Caki2 (cell line): ENCODE measurements around the gene CENPI. TPM values are rescaled to one million over a fixed set of nuclear protein-coding genes. Genes with fewer than 3 reads are reported as not detected.
"Not testable (repeated sequence)": the region's sequence is repeated elsewhere in the genome, so short reads cannot be mapped to it uniquely, and the experiment has no call there.

ENCODE experiments used
- DNase-seq: peaks from one replicate; pipeline ENCODE4 v3.0.0-alpha.2; 2015; ENCODE audit warnings: low read depth
- in situ Hi-C: cut with HindIII; loops from 2 replicates; pipeline ENCODE4 v1.10.0; 2016; ENCODE audit warnings: low sequenced_read_pairs, low pct_unique_long_range_greater_than_20kb, mixed read lengths
- total RNA-seq: library from RNA; depleted of rRNA; stranded (reverse); fragments of >200 nt; shearing (Covaris generic); gene quantifications from 2 replicates; pipeline ENCODE4 v1.2.3, GENCODE V29; 2014; ENCODE audit warnings: low replicate concordance; rRNA removed

The CENPI gene
- total RNA-seq = 22.3 and 22.5 TPM in 2 replicates

GRCh38 chrX:101097546-101098453, at the start of gene CENPI:
Gene CENPI, plus strand, starts transcription at chrX:101098204. Its CDS starts 2,867 bp downstream, at chrX:101101071.
- peak; percentile 93 for DNase-seq
- in situ Hi-C loops = no loop called here

GRCh38 chrX:101051153-101051548, 46.9 kb upstream of the CENPI start:
- in situ Hi-C loops = no loop called here
- DNase-seq = no peak

- in situ Hi-C loops = no loop called here
- DNase-seq = peak; percentile 82
These were observed 46.3 kb upstream of the CENPI start, which contains the start of gene TRMT2B for GRCh38 chrX:101051549-101052302. Gene TRMT2B, minus strand, starts transcription at chrX:101052111. Its CDS starts 9,822 bp downstream, at chrX:101042289.

- in situ Hi-C loops, DNase-seq: not testable (repeated sequence)
These were observed 41.5 kb upstream of the CENPI start for GRCh38 chrX:101056551-101056950.

GRCh38 chrX:101057093-101057714, 40.8 kb upstream of the CENPI start:
- in situ Hi-C loops = no loop called here
- DNase-seq = no peak

GRCh38 chrX:101062176-101062575, 35.8 kb upstream of the CENPI start:
- no peak for DNase-seq
- in situ Hi-C loops = no loop called here

- no peak for DNase-seq
- in situ Hi-C loops = no loop called here
These were observed 26.4 kb upstream of the CENPI start for GRCh38 chrX:101071582-101071981.

GRCh38 chrX:101078716-101079598, 19.0 kb upstream of the CENPI start, which contains the start of gene TMEM35A:
Gene TMEM35A, plus strand, starts transcription at chrX:101078879. Its CDS starts 124 bp downstream, at chrX:101079003.
- DNase-seq = no peak
- in situ Hi-C loops = no loop called here

- no peak for DNase-seq
- in situ Hi-C loops = no loop called here
These were observed 18.2 kb upstream of the CENPI start for GRCh38 chrX:101079736-101080270.

- DNase-seq = no peak
- in situ Hi-C loops = no loop called here
These were observed 17.5 kb upstream of the CENPI start for GRCh38 chrX:101080326-101081124.

GRCh38 chrX:101081231-101081630, 16.8 kb upstream of the CENPI start:
- no peak for DNase-seq
- in situ Hi-C loops = no loop called here

- no peak for DNase-seq
- in situ Hi-C loops = no loop called here
These were observed 6.2 kb upstream of the CENPI start for GRCh38 chrX:101091817-101092216.

GRCh38 chrX:101108284-101108683, 10.3 kb downstream of the CENPI start:
- DNase-seq = no peak

GRCh38 chrX:101117701-101118100, 19.7 kb downstream of the CENPI start:
- DNase-seq = no peak
- in situ Hi-C loops = no loop called here

More at GRCh38 chrX:101108284-101108683, 10.3 kb downstream of the CENPI start:
- in situ Hi-C loops = no loop called here

GRCh38 chrX:101136235-101136634, 38.2 kb downstream of the CENPI start:
- in situ Hi-C loops = no loop called here

More at GRCh38 chrX:101136235-101136634, 38.2 kb downstream of the CENPI start:
- DNase-seq = no peak
